Brain microvascular endothelial cell (primary cell): ENCODE results near the gene COA1.

Experiments
- DNase-seq: peaks from one replicate; pipeline ENCODE4 v3.0.0-alpha.2; 2020
- H3K27ac ChIP-seq: fragments of 250-450 bp; sonication (Bioruptor Pico); 2 replicates; pipeline ENCODE4 v1.5.1; 2020; ENCODE audit warnings: mild to moderate bottlenecking, moderate library complexity
- H3K27me3 ChIP-seq: fragments of 250-450 bp; sonication (Bioruptor Pico); replicated peaks from 2 replicates; pipeline ENCODE4 v1.5.1; 2020; ENCODE audit warnings: mild to moderate bottlenecking
- H3K36me3 ChIP-seq: fragments of 250-450 bp; sonication (Bioruptor Pico); replicated peaks from 2 replicates; pipeline ENCODE4 v1.5.1; 2020; ENCODE audit warnings: mild to moderate bottlenecking
- H3K4me3 ChIP-seq: 2 replicates; pipeline ENCODE4 v1.5.1; 2011; ENCODE audit warnings: low read depth, mild to moderate bottlenecking, control low read depth, low read length, moderate library complexity
- in situ Hi-C: cut with HindIII; loops from 2 replicates; pipeline ENCODE4 v1.10.0; 2017; ENCODE audit warnings: low sequenced_read_pairs, low pct_ligation_motif_present
- TF ChIP-seq, protein P1 (sequence below): IDR thresholded peaks from 2 replicates; pipeline ENCODE4 v1.5.1; 2011; ENCODE audit warnings: low read depth, mild to moderate bottlenecking, moderate library complexity, low read length, control low read depth, inconsistent platforms; ENCODE audit errors: missing control alignments

Gene COA1

GRCh38 chr7:43589728-43590127 lies 139.6 kb downstream of the COA1 start:
- Histone ChIP-seq H3K27ac (no peak overlapping the region), H3K27me3 (no peaks in the 10 kb centered on the region), H3K36me3 (no peaks in the 10 kb centered on the region), H3K4me3 (no peak overlapping the region)
- in situ Hi-C loops = no loop called here
- TF ChIP-seq, protein P1, sequence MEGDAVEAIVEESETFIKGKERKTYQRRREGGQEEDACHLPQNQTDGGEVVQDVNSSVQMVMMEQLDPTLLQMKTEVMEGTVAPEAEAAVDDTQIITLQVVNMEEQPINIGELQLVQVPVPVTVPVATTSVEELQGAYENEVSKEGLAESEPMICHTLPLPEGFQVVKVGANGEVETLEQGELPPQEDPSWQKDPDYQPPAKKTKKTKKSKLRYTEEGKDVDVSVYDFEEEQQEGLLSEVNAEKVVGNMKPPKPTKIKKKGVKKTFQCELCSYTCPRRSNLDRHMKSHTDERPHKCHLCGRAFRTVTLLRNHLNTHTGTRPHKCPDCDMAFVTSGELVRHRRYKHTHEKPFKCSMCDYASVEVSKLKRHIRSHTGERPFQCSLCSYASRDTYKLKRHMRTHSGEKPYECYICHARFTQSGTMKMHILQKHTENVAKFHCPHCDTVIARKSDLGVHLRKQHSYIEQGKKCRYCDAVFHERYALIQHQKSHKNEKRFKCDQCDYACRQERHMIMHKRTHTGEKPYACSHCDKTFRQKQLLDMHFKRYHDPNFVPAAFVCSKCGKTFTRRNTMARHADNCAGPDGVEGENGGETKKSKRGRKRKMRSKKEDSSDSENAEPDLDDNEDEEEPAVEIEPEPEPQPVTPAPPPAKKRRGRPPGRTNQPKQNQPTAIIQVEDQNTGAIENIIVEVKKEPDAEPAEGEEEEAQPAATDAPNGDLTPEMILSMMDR = no peak
- DNase-seq = no peak
